HFF-Myc (cell line): ENCODE measurements around the gene CA5A.

Experiments
- DNase-seq: peaks from one replicate; pipeline ENCODE4 v3.0.0-alpha.2; 2011; ENCODE audit warnings: low read depth; ENCODE audit errors: extremely low read depth
- H3K4me3 ChIP-seq: replicated peaks from 2 replicates; pipeline ENCODE4 v1.5.1; 2011; ENCODE audit warnings: low read depth, mild to moderate bottlenecking, control low read depth, low read length
- CTCF ChIP-seq: IDR thresholded peaks from 2 replicates; pipeline ENCODE4 v1.5.1; 2012; ENCODE audit warnings: mild to moderate bottlenecking, low read depth, low read length, control low read depth; ENCODE audit errors: missing control alignments

CA5A gene

GRCh38 chr16:87924811-87925670, 11.3 kb downstream of the CA5A start:
- no peak for TF ChIP-seq CTCF
- DNase-seq: no peak

GRCh38 chr16:87924041-87924810, 12.1 kb downstream of the CA5A start:
- TF ChIP-seq CTCF: no peak
- no peak overlapping the region for H3K4me3 ChIP-seq
- no peak for DNase-seq

More at GRCh38 chr16:87924811-87925670, 11.3 kb downstream of the CA5A start:
- H3K4me3 ChIP-seq: no peak overlapping the region

- no peak for TF ChIP-seq CTCF
- H3K4me3 ChIP-seq: no peak overlapping the region
These were observed 14.0 kb downstream of the CA5A start for GRCh38 chr16:87922250-87922871.

GRCh38 chr16:87921236-87921773, 15.0 kb downstream of the CA5A start:
- no peak overlapping the region for H3K4me3 ChIP-seq
- TF ChIP-seq CTCF: no peak
- DNase-seq: no peak

More at GRCh38 chr16:87922250-87922871, 14.0 kb downstream of the CA5A start:
- no peak for DNase-seq

- H3K4me3 ChIP-seq: no peak overlapping the region
- TF ChIP-seq CTCF: no peak
- DNase-seq: no peak
These were observed 16.7 kb downstream of the CA5A start for GRCh38 chr16:87919681-87919994.

GRCh38 chr16:87918866-87919680, 17.3 kb downstream of the CA5A start:
- no peak for DNase-seq
- no peak for TF ChIP-seq CTCF
- no peak overlapping the region for H3K4me3 ChIP-seq
